ENCODE measurements around the gene LMF1.

Gene LMF1

DNA sequence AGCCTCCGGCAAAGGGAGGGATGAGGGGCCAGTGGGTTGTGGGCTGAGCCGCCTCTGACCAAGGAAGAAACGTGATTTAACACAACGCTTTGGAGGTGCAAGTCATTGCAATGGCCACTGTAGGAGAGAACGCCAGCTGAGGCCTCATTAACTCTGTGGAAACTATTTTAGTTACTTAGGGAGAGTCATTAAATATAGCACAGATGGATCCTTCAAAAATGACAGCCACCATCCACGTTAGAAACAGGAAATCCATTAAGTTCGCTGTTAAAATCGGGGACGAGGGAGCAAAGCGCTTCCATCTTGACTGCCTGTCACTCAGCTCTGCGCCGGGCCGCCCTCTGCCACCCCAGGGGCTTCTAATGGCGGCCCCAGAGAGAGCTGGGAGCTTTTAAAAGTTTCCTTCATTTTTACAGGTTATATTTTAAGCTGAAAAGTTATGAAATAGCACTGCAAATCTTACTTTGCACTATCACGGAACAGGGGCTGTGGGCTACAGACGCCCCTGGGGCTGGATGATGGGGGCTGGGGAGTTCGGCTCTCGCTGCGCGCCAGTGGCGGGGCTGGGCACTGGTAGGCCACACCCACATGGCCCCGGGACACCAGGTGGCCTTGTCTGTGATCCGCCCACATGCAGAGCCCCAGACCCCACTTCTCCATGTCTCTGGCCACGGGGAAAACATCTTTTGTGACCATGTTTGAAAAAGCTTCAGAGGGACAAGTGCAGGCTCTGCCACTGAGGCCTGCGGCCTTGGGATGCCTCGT, 54.6 kb downstream of the LMF1 start:
- in situ Hi-C loops (cut with MboI; ENCODE audit: low sequenced_read_pairs): no loop called here

DNA sequence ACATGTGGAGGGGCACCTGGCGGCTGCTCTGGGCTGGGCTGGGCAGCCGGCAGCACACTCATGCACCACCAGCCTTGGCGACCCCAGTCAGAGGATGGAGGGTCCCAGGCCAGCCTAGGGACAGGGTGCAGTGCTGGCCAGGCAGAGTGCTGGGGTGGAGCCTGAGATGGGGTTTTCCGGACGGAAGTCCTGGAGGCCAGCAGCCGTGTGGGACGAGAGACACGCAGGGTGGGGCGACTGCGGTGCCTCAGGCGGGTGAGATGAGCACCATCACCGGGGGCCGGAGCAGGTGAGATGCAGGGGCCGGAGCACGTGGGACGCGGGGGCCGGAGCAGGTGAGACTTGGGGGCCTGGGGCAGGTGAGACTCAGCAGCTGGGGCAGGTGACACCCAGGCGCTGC, 55.2 kb downstream of the LMF1 start:
- in situ Hi-C loops (cut with MboI; ENCODE audit: low sequenced_read_pairs): no loop called here

GRCh38 chr16:914440-914839, 56.3 kb downstream of the LMF1 start:
- in situ Hi-C loops (cut with MboI; ENCODE audit: low sequenced_read_pairs): no loop called here

- in situ Hi-C loops (cut with MboI; ENCODE audit: low sequenced_read_pairs): no loop called here
Measured at GRCh38 chr16:913817-914439, 56.9 kb downstream of the LMF1 start.

GRCh38 chr16:912684-913613, 57.8 kb downstream of the LMF1 start:
- in situ Hi-C loops (cut with MboI; ENCODE audit: low sequenced_read_pairs): no loop called here

- in situ Hi-C loops (cut with MboI; ENCODE audit: low sequenced_read_pairs): no loop called here
Measured at GRCh38 chr16:912322-912683, 58.5 kb downstream of the LMF1 start.

DNA sequence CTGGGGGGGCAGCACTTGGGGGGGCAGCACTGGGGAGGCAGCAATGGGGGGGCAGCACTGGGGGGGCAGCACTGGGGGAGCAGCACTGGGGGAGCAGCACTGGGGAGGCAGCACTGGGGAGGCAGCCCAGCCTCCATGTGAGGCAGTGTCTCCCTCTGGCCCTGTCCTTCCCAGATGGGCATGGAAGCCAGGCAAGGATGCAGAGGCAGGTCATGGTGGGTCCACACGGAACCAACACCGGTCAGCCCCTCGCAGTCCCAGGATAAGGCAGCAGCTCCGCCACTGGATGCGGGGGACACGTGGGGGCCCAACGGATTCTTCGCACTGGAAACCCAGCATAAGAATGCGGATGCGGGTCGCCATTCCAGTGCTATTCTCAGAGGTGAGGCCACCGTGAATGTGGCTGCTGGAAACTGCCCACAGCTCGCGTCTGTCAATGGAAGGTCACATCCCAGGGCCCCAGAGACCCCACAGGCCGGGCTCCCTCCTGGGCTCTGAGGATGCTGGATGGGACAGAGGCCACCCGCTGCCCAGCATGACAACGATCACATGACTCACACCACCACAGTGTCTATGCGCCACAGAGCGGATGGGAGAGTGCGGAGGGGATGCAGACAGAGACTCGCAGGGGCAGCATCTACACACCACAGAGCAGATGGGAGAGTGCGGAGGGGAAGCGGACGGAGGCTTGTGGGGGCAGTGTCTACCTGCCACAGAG, 59.0 kb downstream of the LMF1 start:
- in situ Hi-C loops (cut with MboI; ENCODE audit: low sequenced_read_pairs): no loop called here

GRCh38 chr16:911101-911500, 59.7 kb downstream of the LMF1 start:
- in situ Hi-C loops (cut with MboI; ENCODE audit: low sequenced_read_pairs): no loop called here

DNA sequence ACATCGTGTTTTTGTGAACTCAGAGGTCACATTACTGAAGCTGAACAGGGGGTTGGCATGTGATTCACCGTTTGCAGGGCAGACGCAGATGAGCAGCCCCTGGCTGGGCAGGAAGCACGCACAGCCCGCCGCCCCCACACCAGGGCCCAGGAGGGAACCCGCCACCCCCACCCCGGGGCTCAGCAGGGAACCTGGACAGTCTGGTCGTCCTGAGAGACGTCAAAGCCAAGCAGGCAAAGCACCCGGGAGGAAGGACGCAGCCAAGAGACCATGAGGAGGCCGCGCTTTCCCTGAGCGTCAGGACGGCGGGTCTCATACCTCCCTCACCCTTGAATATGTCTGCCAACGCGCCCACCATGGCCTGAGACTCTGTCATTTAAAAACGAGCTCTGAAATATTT, 60.6 kb downstream of the LMF1 start:
- in situ Hi-C loops (cut with MboI; ENCODE audit: low sequenced_read_pairs): no loop called here

DNA sequence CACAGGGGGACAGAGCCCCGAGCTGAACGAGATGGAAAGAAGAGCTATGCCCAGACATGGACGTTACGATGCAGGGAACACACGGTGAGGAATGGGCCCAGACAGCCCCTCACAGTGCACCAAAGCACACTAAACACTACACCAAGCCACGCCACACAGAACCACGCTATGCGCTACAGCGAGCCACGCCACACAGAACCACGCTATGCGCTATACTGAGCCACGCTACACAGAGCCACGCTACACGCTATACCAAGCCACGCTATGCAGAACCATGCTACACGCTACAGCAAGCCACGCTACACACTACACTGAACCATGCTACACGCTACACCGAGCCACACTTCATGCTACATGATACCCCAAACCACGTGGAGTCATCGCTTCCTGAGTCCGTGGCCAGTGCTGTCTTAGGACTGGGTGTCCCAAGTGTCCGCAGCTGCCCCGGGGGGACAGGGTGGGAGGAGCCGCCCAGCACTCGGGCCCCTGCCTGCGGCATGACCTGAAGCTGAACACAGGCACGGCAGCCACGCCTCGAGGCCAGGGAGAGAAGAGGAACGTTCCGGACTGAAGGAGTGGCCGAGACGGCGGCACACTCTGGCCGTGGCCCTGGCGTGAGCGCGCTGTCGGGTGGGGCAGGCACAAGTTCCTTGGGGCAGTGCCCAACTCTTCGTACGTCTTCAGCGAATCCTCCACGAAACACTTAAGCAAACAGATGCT, 61.3 kb downstream of the LMF1 start:
- in situ Hi-C loops (cut with MboI; ENCODE audit: low sequenced_read_pairs): no loop called here

GRCh38 chr16:908526-909155, 62.1 kb downstream of the LMF1 start:
- in situ Hi-C loops (cut with MboI; ENCODE audit: low sequenced_read_pairs): no loop called here

DNA sequence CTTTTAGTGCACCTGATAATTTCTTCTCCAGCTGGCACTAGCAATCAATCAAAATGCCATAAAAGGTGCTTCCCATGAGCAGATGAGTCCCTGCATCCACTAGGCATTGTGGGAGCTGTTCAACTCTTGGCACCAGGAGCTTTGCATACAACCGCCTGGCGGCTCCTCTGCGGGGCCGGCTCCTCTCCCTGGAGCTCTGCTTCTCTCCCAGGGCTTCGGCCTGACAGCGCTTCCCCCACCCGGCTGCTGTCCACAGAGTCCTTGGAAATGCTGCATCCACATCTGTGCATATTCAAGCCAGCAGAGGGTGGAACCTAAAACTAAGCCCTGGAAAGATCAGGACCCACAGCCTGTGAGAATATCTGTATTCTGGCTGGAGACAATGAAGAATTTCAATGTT, 62.9 kb downstream of the LMF1 start:
- in situ Hi-C loops (cut with MboI; ENCODE audit: low sequenced_read_pairs): no loop called here

- in situ Hi-C loops (cut with MboI; ENCODE audit: low sequenced_read_pairs): no loop called here
Measured at GRCh38 chr16:907361-907760, 63.4 kb downstream of the LMF1 start.

GRCh38 chr16:906296-906695, 64.5 kb downstream of the LMF1 start:
- in situ Hi-C loops (cut with MboI; ENCODE audit: low sequenced_read_pairs): no loop called here

- in situ Hi-C loops (cut with MboI; ENCODE audit: low sequenced_read_pairs): no loop called here
Measured at GRCh38 chr16:901715-902601, 68.8 kb downstream of the LMF1 start.

DNA sequence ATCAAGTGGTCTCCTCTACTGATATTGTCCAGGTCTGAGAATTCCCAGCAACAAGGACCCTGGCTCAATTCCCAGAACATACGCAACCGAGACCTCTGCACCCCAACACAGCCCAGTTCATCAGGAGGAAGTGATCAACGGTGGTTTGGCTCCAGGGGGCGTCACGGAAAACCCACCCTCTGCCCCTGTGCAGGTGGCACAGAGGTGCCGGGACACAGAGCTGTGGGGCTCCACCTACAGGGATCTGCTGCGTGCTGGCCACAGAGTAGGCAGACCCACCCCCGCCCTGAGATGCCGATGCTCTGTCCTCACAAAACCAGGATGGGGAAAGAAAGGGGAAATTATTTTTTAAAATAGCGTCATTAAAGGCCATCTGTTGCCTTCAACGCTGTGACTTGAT, 69.6 kb downstream of the LMF1 start:
- in situ Hi-C loops (cut with MboI; ENCODE audit: low sequenced_read_pairs): no loop called here

- in situ Hi-C loops (cut with MboI; ENCODE audit: low sequenced_read_pairs): no loop called here
Measured at GRCh38 chr16:900211-900610, 70.6 kb downstream of the LMF1 start.

- in situ Hi-C loops (cut with MboI; ENCODE audit: low sequenced_read_pairs): no loop called here
Measured at GRCh38 chr16:899683-900060, 71.1 kb downstream of the LMF1 start.

Data from HL-60/S4 treated with phorbol 12-myristate 13-acetate at 8.2 ng/mL for 4 days and 3 days (cell line).